Neural crest cell (in vitro differentiated cells): Measurements from ENCODE around the gene CNTN1. TPM values are rescaled to one million over a fixed set of nuclear protein-coding genes. Genes with fewer than 3 reads are reported as not detected.

Source experiments
- DNase-seq: peaks from one replicate; pipeline ENCODE4 v3.0.0; 2021; ENCODE audit warnings: low read depth, mixed read lengths, low spot score
- H3K27ac Mint-ChIP-seq: one replicate; pipeline ENCODE4 v1.8.0; 2021; ENCODE audit warnings: mild to moderate bottlenecking, mixed read lengths; ENCODE audit not compliant: unreplicated experiment
- H3K27me3 Mint-ChIP-seq: 2 replicates; pipeline ENCODE4 v1.8.0; 2021; ENCODE audit warnings: low read depth, mild to moderate bottlenecking, mixed read lengths
- H3K36me3 Mint-ChIP-seq: 2 replicates; pipeline ENCODE4 v1.8.0; 2021; ENCODE audit warnings: low read depth, mild to moderate bottlenecking, mixed read lengths
- H3K4me1 Mint-ChIP-seq: 2 replicates; pipeline ENCODE4 v1.8.0; 2021; ENCODE audit warnings: mixed read lengths
- H3K4me3 Mint-ChIP-seq: one replicate; pipeline ENCODE4 v1.8.0; 2021; ENCODE audit warnings: mild to moderate bottlenecking, mixed read lengths
- H3K9me3 Mint-ChIP-seq: 2 replicates; pipeline ENCODE4 v1.8.0; 2021; ENCODE audit warnings: mixed read lengths
- CTCF ChIP-seq: fragments of 200-600 bp; sonication (generic); conservative IDR thresholded peaks from 2 replicates; pipeline ENCODE4 v1.5.0; 2021; ENCODE audit warnings: antibody characterized with exemption, mild to moderate bottlenecking
- total RNA-seq: library from RNA; stranded (reverse); gene quantifications from 2 replicates; pipeline ENCODE4 v1.2.1, GENCODE V29; 2021

CNTN1 gene
- total RNA-seq, 1 donor from 2014 or later = 1.0 TPM

- H3K4me3 Mint-ChIP-seq = no peak overlapping the region
- no peak overlapping the region for H3K27ac Mint-ChIP-seq
- no peak for TF ChIP-seq CTCF
- H3K36me3 Mint-ChIP-seq = no peaks in the 10 kb centered on the region
- DNase-seq = no peak
- H3K4me1 Mint-ChIP-seq = no peaks in the 10 kb centered on the region
- no peaks in the 10 kb centered on the region for H3K9me3 Mint-ChIP-seq
- no peaks in the 10 kb centered on the region for H3K27me3 Mint-ChIP-seq
Observed at GRCh38 chr12:40898505-40898904, 206.3 kb downstream of the CNTN1 start.

- no peak for DNase-seq
- no peak overlapping the region for H3K27ac Mint-ChIP-seq
- no peak overlapping the region for H3K4me3 Mint-ChIP-seq
- H3K9me3 Mint-ChIP-seq = no peaks in the 10 kb centered on the region
- no peak for TF ChIP-seq CTCF
- no peaks in the 10 kb centered on the region for H3K27me3 Mint-ChIP-seq
- H3K4me1 Mint-ChIP-seq = no peaks in the 10 kb centered on the region
- no peaks in the 10 kb centered on the region for H3K36me3 Mint-ChIP-seq
Observed at GRCh38 chr12:40903040-40903439, 210.8 kb downstream of the CNTN1 start.

GRCh38 chr12:40907115-40907527 lies 214.9 kb downstream of the CNTN1 start:
- no peaks in the 10 kb centered on the region for H3K4me1 Mint-ChIP-seq
- H3K36me3 Mint-ChIP-seq = no peaks in the 10 kb centered on the region
- no peak for DNase-seq
- no peaks in the 10 kb centered on the region for H3K27me3 Mint-ChIP-seq
- no peak overlapping the region for H3K4me3 Mint-ChIP-seq
- no peaks in the 10 kb centered on the region for H3K9me3 Mint-ChIP-seq
- H3K27ac Mint-ChIP-seq = no peak overlapping the region
- no peak for TF ChIP-seq CTCF

- no peak for TF ChIP-seq CTCF
- Mint-ChIP-seq H3K27ac (no peak overlapping the region), H3K4me1 (no peaks in the 10 kb centered on the region), H3K36me3 (no peaks in the 10 kb centered on the region), H3K4me3 (no peak overlapping the region), H3K27me3 (no peaks in the 10 kb centered on the region), H3K9me3 (no peaks in the 10 kb centered on the region)
- no peak for DNase-seq
Observed at GRCh38 chr12:40911676-40912075, 219.4 kb downstream of the CNTN1 start.

GRCh38 chr12:40915172-40915571 lies 222.9 kb downstream of the CNTN1 start:
- no peaks in the 10 kb centered on the region for H3K27me3 Mint-ChIP-seq
- no peaks in the 10 kb centered on the region for H3K36me3 Mint-ChIP-seq
- TF ChIP-seq CTCF = no peak
- H3K27ac Mint-ChIP-seq = no peak overlapping the region
- no peak for DNase-seq
- no peaks in the 10 kb centered on the region for H3K9me3 Mint-ChIP-seq
- no peak overlapping the region for H3K4me3 Mint-ChIP-seq
- H3K4me1 Mint-ChIP-seq = no peaks in the 10 kb centered on the region

GRCh38 chr12:40917561-40917960 lies 225.3 kb downstream of the CNTN1 start:
- no peaks in the 10 kb centered on the region for H3K9me3 Mint-ChIP-seq
- H3K4me3 Mint-ChIP-seq = no peak overlapping the region
- H3K27ac Mint-ChIP-seq = no peak overlapping the region
- H3K36me3 Mint-ChIP-seq = no peaks in the 10 kb centered on the region
- H3K27me3 Mint-ChIP-seq = no peaks in the 10 kb centered on the region
- no peak for DNase-seq
- no peak for TF ChIP-seq CTCF
- no peaks in the 10 kb centered on the region for H3K4me1 Mint-ChIP-seq
